Osteoblast (primary cell): Measurements from ENCODE around the gene AFF3. TPM values are rescaled to one million over a fixed set of nuclear protein-coding genes. Genes with fewer than 3 reads are reported as not detected.

ENCODE experiments used
- DNase-seq: peaks from one replicate; pipeline ENCODE4 v3.0.0; 2011; ENCODE audit warnings: low spot score, mixed read lengths; ENCODE audit not compliant: insufficient read length; ENCODE audit errors: missing footprints
- H2AFZ ChIP-seq: 2 replicates; pipeline ENCODE4 v1.6.0; 2011; ENCODE audit warnings: mild to moderate bottlenecking, low read length
- H3K27ac ChIP-seq: 2 replicates; pipeline ENCODE4 v1.5.1; 2011; ENCODE audit warnings: mild to moderate bottlenecking, low read depth, low read length, moderate library complexity
- H3K27me3 ChIP-seq: 2 replicates; pipeline ENCODE4 v1.6.0; 2012; ENCODE audit warnings: mild to moderate bottlenecking, control low read depth, inconsistent platforms, low read length, moderate library complexity; ENCODE audit not compliant: insufficient read depth
- H3K36me3 ChIP-seq: 2 replicates; pipeline ENCODE4 v1.5.1; 2011; ENCODE audit warnings: mild to moderate bottlenecking, low read length, control low read depth, moderate library complexity; ENCODE audit not compliant: insufficient read depth
- H3K4me1 ChIP-seq: 2 replicates; pipeline ENCODE4 v1.5.1; 2011; ENCODE audit warnings: mild to moderate bottlenecking, low read length, control low read depth, moderate library complexity; ENCODE audit not compliant: insufficient read depth
- H3K4me2 ChIP-seq: 2 replicates; pipeline ENCODE4 v1.6.0; 2011; ENCODE audit warnings: mild to moderate bottlenecking, low read length; ENCODE audit not compliant: insufficient read depth
- H3K4me3 ChIP-seq: fragments of 200-600 bp; sonication (generic); 3 replicates; pipeline ENCODE4 v1.5.1; 2012; ENCODE audit warnings: mild to moderate bottlenecking, low read length, inconsistent platforms; ENCODE audit not compliant: insufficient read depth
- H3K79me2 ChIP-seq: 2 replicates; pipeline ENCODE4 v1.6.0; 2012; ENCODE audit warnings: mild to moderate bottlenecking, low read length, control low read depth, inconsistent platforms; ENCODE audit not compliant: insufficient read depth
- H3K9me3 ChIP-seq: 2 replicates; pipeline ENCODE4 v1.5.1; 2011; ENCODE audit warnings: low read depth, low read length, control low read depth
- H4K20me1 ChIP-seq: 2 replicates; pipeline ENCODE4 v1.6.0; 2012; ENCODE audit warnings: mild to moderate bottlenecking, low read length, control low read depth; ENCODE audit not compliant: insufficient read depth
- total RNA-seq: library from RNA; depleted of rRNA; stranded (reverse); fragments of >200 nt; gene quantifications from 2 replicates; pipeline ENCODE4 v1.2.3, GENCODE V29; 2012
- TF ChIP-seq, protein P1 (sequence below): IDR thresholded peaks from 2 replicates; pipeline ENCODE4 v1.5.1; 2011; ENCODE audit warnings: mild to moderate bottlenecking, low read depth, low read length, moderate library complexity; ENCODE audit errors: extremely low read depth

The AFF3 gene
- total RNA-seq, 1 donor = 4.3 TPM

DNA sequence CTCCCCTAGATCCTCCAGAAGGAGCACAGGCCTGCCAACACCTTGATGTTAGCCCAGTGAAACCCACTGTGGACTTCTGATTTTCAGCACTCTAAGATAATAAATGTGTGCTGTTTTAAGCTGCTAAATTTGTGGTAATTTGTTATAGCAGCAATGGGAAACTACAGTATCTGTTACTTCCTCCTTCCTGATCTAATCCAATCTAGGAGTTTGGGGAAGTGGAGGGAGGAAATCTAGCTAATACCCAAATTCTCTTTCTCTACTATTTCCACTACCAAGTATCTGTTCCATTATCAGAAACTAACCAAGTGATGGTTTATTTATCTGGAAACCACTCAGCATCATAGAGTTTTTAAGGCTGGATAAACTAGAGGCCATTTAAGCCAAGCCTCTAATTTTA, 64.9 kb downstream of the AFF3 start:
- Histone ChIP-seq H3K79me2 (no peaks in the 10 kb centered on the region), H2AFZ (no peak overlapping the region), H3K4me2 (no peak overlapping the region), H3K9me3 (no peaks in the 10 kb centered on the region), H3K4me3 (no peak overlapping the region), H3K27ac (no peak overlapping the region), H3K27me3 (peaks cover 12% of the 10 kb centered on the region), H3K4me1 (no peaks in the 10 kb centered on the region), H3K36me3 (no peaks in the 10 kb centered on the region), H4K20me1 (no peaks in the 10 kb centered on the region)
- DNase-seq = no peak
- TF ChIP-seq, protein P1, sequence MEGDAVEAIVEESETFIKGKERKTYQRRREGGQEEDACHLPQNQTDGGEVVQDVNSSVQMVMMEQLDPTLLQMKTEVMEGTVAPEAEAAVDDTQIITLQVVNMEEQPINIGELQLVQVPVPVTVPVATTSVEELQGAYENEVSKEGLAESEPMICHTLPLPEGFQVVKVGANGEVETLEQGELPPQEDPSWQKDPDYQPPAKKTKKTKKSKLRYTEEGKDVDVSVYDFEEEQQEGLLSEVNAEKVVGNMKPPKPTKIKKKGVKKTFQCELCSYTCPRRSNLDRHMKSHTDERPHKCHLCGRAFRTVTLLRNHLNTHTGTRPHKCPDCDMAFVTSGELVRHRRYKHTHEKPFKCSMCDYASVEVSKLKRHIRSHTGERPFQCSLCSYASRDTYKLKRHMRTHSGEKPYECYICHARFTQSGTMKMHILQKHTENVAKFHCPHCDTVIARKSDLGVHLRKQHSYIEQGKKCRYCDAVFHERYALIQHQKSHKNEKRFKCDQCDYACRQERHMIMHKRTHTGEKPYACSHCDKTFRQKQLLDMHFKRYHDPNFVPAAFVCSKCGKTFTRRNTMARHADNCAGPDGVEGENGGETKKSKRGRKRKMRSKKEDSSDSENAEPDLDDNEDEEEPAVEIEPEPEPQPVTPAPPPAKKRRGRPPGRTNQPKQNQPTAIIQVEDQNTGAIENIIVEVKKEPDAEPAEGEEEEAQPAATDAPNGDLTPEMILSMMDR = no peak

GRCh38 chr2:100075532-100075931, 66.9 kb downstream of the AFF3 start:
- Histone ChIP-seq H3K9me3 (no peaks in the 10 kb centered on the region), H3K4me1 (no peaks in the 10 kb centered on the region), H4K20me1 (no peaks in the 10 kb centered on the region), H3K79me2 (no peaks in the 10 kb centered on the region), H2AFZ (no peak overlapping the region), H3K27ac (no peak overlapping the region), H3K4me3 (no peak overlapping the region), H3K36me3 (no peaks in the 10 kb centered on the region), H3K4me2 (no peak overlapping the region), H3K27me3 (peaks cover 23% of the 10 kb centered on the region)
- TF ChIP-seq, protein P1 = no peak
- DNase-seq = no peak

GRCh38 chr2:100073110-100073509, 69.3 kb downstream of the AFF3 start:
- Histone ChIP-seq H3K4me2 (no peak overlapping the region), H3K9me3 (no peaks in the 10 kb centered on the region), H4K20me1 (no peaks in the 10 kb centered on the region), H3K4me3 (no peak overlapping the region), H2AFZ (no peak overlapping the region), H3K36me3 (no peaks in the 10 kb centered on the region), H3K79me2 (no peaks in the 10 kb centered on the region), H3K27me3 (peaks cover 28% of the 10 kb centered on the region), H3K27ac (no peak overlapping the region), H3K4me1 (no peaks in the 10 kb centered on the region)
- DNase-seq = no peak
- TF ChIP-seq, protein P1 = no peak

- no peak overlapping the region for H3K4me3 ChIP-seq
- no peaks in the 10 kb centered on the region for H3K4me1 ChIP-seq
- no peaks in the 10 kb centered on the region for H3K36me3 ChIP-seq
- H2AFZ ChIP-seq = no peak overlapping the region
- no peaks in the 10 kb centered on the region for H3K9me3 ChIP-seq
- DNase-seq = no peak
- no peaks in the 10 kb centered on the region for H4K20me1 ChIP-seq
- H3K27me3 ChIP-seq = peaks cover 32% of the 10 kb centered on the region
- no peak overlapping the region for H3K27ac ChIP-seq
- TF ChIP-seq, protein P1 = no peak
- no peaks in the 10 kb centered on the region for H3K79me2 ChIP-seq
- no peak overlapping the region for H3K4me2 ChIP-seq
Observed at GRCh38 chr2:100072503-100072902, 69.9 kb downstream of the AFF3 start.
